H1 (cell line): ENCODE data around the gene RFNG. TPM values are rescaled to one million over a fixed set of nuclear protein-coding genes. Genes with fewer than 3 reads are reported as not detected.

Experiments
- CTCF ChIA-PET: fragments of 300-600 bp; sonication (Branson Sonifier 250); formaldehyde crosslinking; loops from one replicate; lab custom pipeline; 2021; ENCODE audit not compliant: partially characterized antibody; lab: Charles Lee
- POLR2A ChIA-PET: fragments of 300-600 bp; sonication (Branson Sonifier 250); formaldehyde crosslinking; loops from one replicate; lab custom pipeline; 2021; ENCODE audit warnings: inconsistent platforms; ENCODE audit not compliant: partially characterized antibody; lab: Charles Lee
- DNase-seq, 2 experiments: peaks; one replicate each; pipeline versions ENCODE4 v3.0.0 to v3.0.0-alpha.2; 2010 to 2022; ENCODE audit warnings: low spot score in 2 of 2, low read depth in 1 of 2, mixed read lengths in 1 of 2
- FAIRE-seq: peaks from 2 replicates; lab custom pipeline; 2011; peaks lifted over from hg19 to GRCh38; lab: Jason Lieb, UNC
- H2AFZ ChIP-seq: 2 replicates; pipeline ENCODE4 v1.8.1; 2012; ENCODE audit warnings: low read length, inconsistent platforms
- H2AK5ac ChIP-seq: 2 replicates; pipeline ENCODE4 v1.6.1; 2013; ENCODE audit warnings: low read depth, low read length
- H2BK120ac ChIP-seq: replicated peaks from 2 replicates; pipeline ENCODE3; 2013; ENCODE audit warnings: low read depth, low read length, inconsistent platforms
- H2BK12ac ChIP-seq: 2 replicates; pipeline ENCODE4 v1.6.1; 2013; ENCODE audit warnings: low read depth, low read length
- H2BK15ac ChIP-seq: 2 replicates; pipeline ENCODE4 v1.6.1; 2013; ENCODE audit warnings: low read length
- H2BK20ac ChIP-seq: 2 replicates; pipeline ENCODE4 v1.6.1; 2013; ENCODE audit warnings: low read length
- H2BK5ac ChIP-seq: 2 replicates; pipeline ENCODE4 v1.6.1; 2013; ENCODE audit warnings: low read depth, low read length
- H3K14ac ChIP-seq: 2 replicates; pipeline ENCODE4 v1.6.1; 2013; ENCODE audit warnings: inconsistent platforms; ENCODE audit not compliant: insufficient read length
- H3K18ac ChIP-seq: 2 replicates; pipeline ENCODE4 v1.6.1; 2013; ENCODE audit warnings: low read length; ENCODE audit errors: extremely low read depth
- H3K23ac ChIP-seq: 2 replicates; pipeline ENCODE4 v1.6.1; 2013; ENCODE audit warnings: inconsistent platforms; ENCODE audit not compliant: insufficient read length
- H3K23me2 ChIP-seq: 2 replicates; pipeline ENCODE4 v1.6.1; 2013; ENCODE audit warnings: low read depth, low read length
- H3K27ac ChIP-seq: 2 replicates; pipeline ENCODE4 v1.6.1; 2011; ENCODE audit warnings: low read depth, low read length, inconsistent platforms
- H3K27me3 ChIP-seq, 4 experiments: replicated peaks in 1 of 4; 1 replicate in 1 of 4; 2 replicates in 3 of 4; pipeline versions ENCODE4 v1.6.1 to v1.8.1; 2011 to 2013; ENCODE audit warnings: low read length in 3 of 4, mild to moderate bottlenecking in 3 of 4, inconsistent platforms in 2 of 4, mixed read lengths in 2 of 4, moderate library complexity in 1 of 4; ENCODE audit not compliant: control insufficient read depth in 3 of 4, insufficient read depth in 3 of 4; ENCODE audit errors: extremely low read depth in 1 of 4
- H3K36me3 ChIP-seq, 4 experiments: 2 replicates each; pipeline versions ENCODE4 v1.6.1 to v1.8.1; 2011 to 2013; ENCODE audit warnings: mild to moderate bottlenecking in 4 of 4, low read length in 3 of 4, moderate library complexity in 2 of 4, control low read depth in 1 of 4, inconsistent platforms in 1 of 4; ENCODE audit not compliant: insufficient read depth in 4 of 4, control insufficient read depth in 2 of 4
- H3K4ac ChIP-seq: replicated peaks from 2 replicates; pipeline ENCODE3; 2013; ENCODE audit warnings: low read length, low read depth, mixed read lengths, inconsistent platforms; ENCODE audit not compliant: insufficient read length
- H3K4me1 ChIP-seq, 4 experiments: replicated peaks in 1 of 4; 1 replicate in 1 of 4; 2 replicates in 3 of 4; pipeline versions ENCODE4 v1.6.1 to v1.8.1; 2011 to 2013; ENCODE audit warnings: low read length in 3 of 4, inconsistent platforms in 2 of 4, mixed read lengths in 1 of 4; ENCODE audit not compliant: insufficient read depth in 4 of 4, control insufficient read depth in 3 of 4
- H3K4me2 ChIP-seq, 2 experiments: 2 replicates each; pipeline versions ENCODE4 v1.6.1 to v1.8.1; 2011 to 2013; ENCODE audit warnings: low read depth in 2 of 2, low read length in 2 of 2, control low read depth in 1 of 2, inconsistent platforms in 1 of 2, mild to moderate bottlenecking in 1 of 2; ENCODE audit not compliant: insufficient read depth in 1 of 2
- H3K4me3 ChIP-seq, 4 experiments: fragments of 200-600, 300-600 bp in 1 of 4; sonication (generic), shearing (Covaris generic), sonication (Bioruptor Twin) in 1 of 4; 2 replicates each; pipeline versions ENCODE4 v1.5.1 to v1.8.1; 2011 to 2016; ENCODE audit warnings: low read length in 4 of 4, low read depth in 3 of 4, control low read depth in 2 of 4, inconsistent platforms in 2 of 4, mild to moderate bottlenecking in 2 of 4, mixed read lengths in 1 of 4, moderate library complexity in 1 of 4; ENCODE audit not compliant: insufficient read depth in 2 of 4; ENCODE audit errors: extremely low read depth in 1 of 4
- H3K56ac ChIP-seq: replicated peaks from 2 replicates; pipeline ENCODE3; 2013; ENCODE audit warnings: low read depth, mild to moderate bottlenecking, mixed read lengths, low read length, inconsistent platforms; ENCODE audit not compliant: insufficient read length
- H3K79me1 ChIP-seq: 2 replicates; pipeline ENCODE4 v1.6.1; 2013; ENCODE audit warnings: low read depth, low read length, control low read depth
- H3K79me2 ChIP-seq, 2 experiments: 2 replicates each; pipeline versions ENCODE4 v1.6.1 to v1.8.1; 2012 to 2013; ENCODE audit warnings: low read length in 2 of 2, mild to moderate bottlenecking in 2 of 2, inconsistent platforms in 1 of 2; ENCODE audit not compliant: insufficient read depth in 2 of 2, control insufficient read depth in 1 of 2
- H3K9ac ChIP-seq, 4 experiments: replicated peaks in 1 of 4; 1 replicate in 1 of 4; 2 replicates in 3 of 4; pipeline versions ENCODE4 v1.6.1 to v1.8.1; 2011 to 2013; ENCODE audit warnings: low read depth in 3 of 4, low read length in 3 of 4, control low read depth in 2 of 4, mild to moderate bottlenecking in 2 of 4, moderate library complexity in 2 of 4, inconsistent platforms in 1 of 4; ENCODE audit errors: extremely low read depth in 1 of 4
- H3K9me3 ChIP-seq, 2 experiments: 2 replicates each; pipeline versions ENCODE4 v1.6.1 to v1.8.1; 2012 to 2013; ENCODE audit warnings: mild to moderate bottlenecking in 2 of 2, moderate library complexity in 2 of 2, control low read depth in 1 of 2, inconsistent platforms in 1 of 2, low read depth in 1 of 2, low read length in 1 of 2, mixed read lengths in 1 of 2; ENCODE audit not compliant: insufficient read depth in 2 of 2
- H4K20me1 ChIP-seq, 2 experiments: replicated peaks in 1 of 2; 2 replicates each; pipeline versions ENCODE3 to v1.8.1; 2011 to 2013; ENCODE audit warnings: inconsistent platforms in 2 of 2, low read length in 2 of 2, mild to moderate bottlenecking in 1 of 2; ENCODE audit not compliant: insufficient read depth in 2 of 2, control insufficient read depth in 1 of 2
- H4K5ac ChIP-seq: 2 replicates; pipeline ENCODE4 v1.6.1; 2013; ENCODE audit warnings: low read length, low read depth, mixed read lengths, inconsistent platforms; ENCODE audit not compliant: insufficient read length
- H4K8ac ChIP-seq: 2 replicates; pipeline ENCODE4 v1.8.0; 2013; ENCODE audit warnings: mild to moderate bottlenecking, moderate library complexity, low read length, inconsistent platforms; ENCODE audit not compliant: insufficient read depth; ENCODE audit errors: extremely low read depth
- H4K91ac ChIP-seq: replicated peaks from 2 replicates; pipeline ENCODE3; 2013; ENCODE audit warnings: low read length, mixed read lengths, inconsistent platforms; ENCODE audit not compliant: insufficient read length
- GTF2F1 ChIP-seq: IDR thresholded peaks from 2 replicates; pipeline ENCODE4 v1.6.1; 2012; ENCODE audit warnings: low read depth, low read length, improper control_type of control experiment, borderline replicate concordance
- MAX ChIP-seq: IDR thresholded peaks from 2 replicates; pipeline ENCODE4 v1.6.1; 2012; ENCODE audit warnings: inconsistent platforms
- POLR2A ChIP-seq, 2 experiments: IDR thresholded peaks; 1 replicate in 1 of 2; 2 replicates in 1 of 2; pipeline ENCODE4 v1.6.1; 2011; ENCODE audit warnings: low read depth in 2 of 2, low read length in 2 of 2, mild to moderate bottlenecking in 2 of 2; ENCODE audit errors: control extremely low read depth in 1 of 2
- POLR2AphosphoS5 ChIP-seq: IDR thresholded peaks from 2 replicates; pipeline ENCODE4 v1.6.1; 2011; ENCODE audit warnings: low read depth, low read length
- SP4 ChIP-seq: IDR thresholded peaks from 2 replicates; pipeline ENCODE4 v1.6.1; 2012; ENCODE audit warnings: low read length, inconsistent platforms
- WGBS, 2 experiments: shearing (Covaris generic) in 1 of 2; methylation state at CpG; one replicate each; pipeline versions ENCODE4 v1.1.6 to v1.1.7; 2013 to 2015; ENCODE audit warnings: low lambda C conversion rate in 2 of 2, mixed read lengths in 2 of 2, inconsistent platforms in 1 of 2, low coverage in 1 of 2, missing lambda C conversion rate in 1 of 2; ENCODE audit not compliant: insufficient replicate concordance in 2 of 2, insufficient coverage in 1 of 2, insufficient read length in 1 of 2; ENCODE audit errors: extremely low coverage in 1 of 2, missing lambda C conversion rate in 1 of 2; 5-methylcytosine and 5-hydroxymethylcytosine counted together
- polyA plus RNA-seq, 7 experiments: library from polyadenylated mRNA; depleted of rRNA in 3 of 7; stranded (reverse) in 5 of 7; unstranded in 2 of 7; fragments of >200 nt in 5 of 7; fragments of 200-250 nt in 2 of 7; gene quantifications; 1 replicate in 5 of 7; 2 replicates in 1 of 7; 4 replicates in 1 of 7; pipeline versions ENCODE4 v1.2.1 to v1.2.3, GENCODE V29; 2011 to 2013; ENCODE audit warnings: missing spikeins in 2 of 7, mixed read lengths in 2 of 7
- total RNA-seq: library from RNA; stranded (reverse); fragmentation: NEBNext Ultra II Directional; extraction: Animal tissue kit (Norgen Biotek cat#: 25700); gene quantifications from 2 replicates; pipeline ENCODE4 v1.2.1, GENCODE V29; 2021

RFNG gene
- total and polyA plus RNA-seq, 2 of the 8 experiments (the other 6 are each of a cell fraction or from before 2014, with no cell fraction given), result 26.7 to 28.4 TPM

- H3K79me2 ChIP-seq, result no peaks in the 10 kb centered on the region
- H3K36me3 ChIP-seq, result peaks cover 15 to 38% (median 34%) of the 10 kb centered on the region in 4 experiments
- DNase-seq (no peak), FAIRE-seq (no peak)
- H3K9me3 ChIP-seq, result no peaks in the 10 kb centered on the region
- peak overlapping the region; percentile 68; the same call in 1 of the 2 replicates for H4K8ac ChIP-seq
- no peak overlapping the region for H2BK15ac ChIP-seq
- peaks cover 1% of the 10 kb centered on the region; the same call in 1 of the 2 replicates for H3K79me1 ChIP-seq
- H3K4ac ChIP-seq, result no peak overlapping the region
- H3K27me3 ChIP-seq, result no peaks in the 10 kb centered on the region
- no peak overlapping the region for H3K56ac ChIP-seq
- H2BK12ac ChIP-seq, result no peak overlapping the region
- H3K18ac ChIP-seq, result no peak overlapping the region
- H2AFZ ChIP-seq, result no peak overlapping the region
- H4K20me1 ChIP-seq, result peaks cover 0 to 22% of the 10 kb centered on the region in 2 experiments
- no peak overlapping the region for H3K23ac ChIP-seq
- no peak overlapping the region for H3K4me3 ChIP-seq
- no peak overlapping the region for H4K5ac ChIP-seq
- ChIA-PET CTCF (interaction anchor here (0.9 to 1.7 kb wide), 5 partner anchors 10 to 93 kb away, joined by 3 to 8 read pairs (median 4); partner anchors contain the start of gene DCXR), POLR2A (interaction anchor here (0.8 to 16.2 kb wide), 16 partner anchors 4 to 350 kb away, joined by 3 to 161 read pairs (median 6); partner anchors contain the start of genes DUS1L, GPS1, RAC3 and RFNG)
- TF ChIP-seq GTF2F1, result no peak
- TF ChIP-seq SP4, result no peak
- TF ChIP-seq MAX, result no peak
- TF ChIP-seq POLR2AphosphoS5, result peak; percentile 15; the same call in 1 of the 2 replicates
- peak in 1 of 2 experiments; percentile 55; a peak in 1 of 3 replicates for TF ChIP-seq POLR2A (IDR thresholded peaks at IDR 0.05; ENCODE audit: control extremely low read depth in 1 of 2, low read depth in 2 of 2, low read length in 2 of 2)
- H4K91ac ChIP-seq, result no peak overlapping the region
- H3K4me2 ChIP-seq, result no peak overlapping the region
- peaks cover 0 to under 1% (median 0%) of the 10 kb centered on the region in 4 experiments; a peak in 1 of 7 replicates for H3K4me1 ChIP-seq
- 92% methylated on average over 19 of the region's 19 CpGs; no CpG with 5 or more reads in 1 of the 2 experiments for WGBS, 2 experiments
- H3K23me2 ChIP-seq, result no peaks in the 10 kb centered on the region; the same call in 1 of the 2 replicates
- H3K9ac ChIP-seq, result no peak overlapping the region; a peak in 1 of 7 replicates
- H2BK20ac ChIP-seq, result no peak overlapping the region
- H3K14ac ChIP-seq, result no peak overlapping the region
- H3K27ac ChIP-seq, result no peak overlapping the region
- H2BK120ac ChIP-seq, result no peak overlapping the region
- H2BK5ac ChIP-seq, result no peak overlapping the region
- no peak overlapping the region for H2AK5ac ChIP-seq
Measured at GRCh38 chr17:82059272-82060000, 7.8 kb upstream of the RFNG start.
